Thymus (tissue), 11 donors: ENCODE results near the gene PSMA2. TPM values are rescaled to one million over a fixed set of nuclear protein-coding genes. Genes with fewer than 3 reads are reported as not detected.
"Not testable (repeated sequence)": the region's sequence is repeated elsewhere in the genome, so short reads cannot be mapped to it uniquely, and the experiment has no call there.

Source experiments
- DNase-seq, 9 donors: peaks; one replicate each; pipeline ENCODE4 v3.0.0-alpha.2; 2013; ENCODE audit warnings: low spot score in 9 of 9, low read depth in 6 of 9, missing footprints in 1 of 9
- H3K27ac ChIP-seq, 2 donors: one replicate each; pipeline ENCODE4 v1.5.1; 2013; ENCODE audit warnings: control low read depth in 1 of 2, low read depth in 1 of 2, low read length in 1 of 2, mild to moderate bottlenecking in 1 of 2, moderate library complexity in 1 of 2
- H3K27me3 ChIP-seq, 2 donors: one replicate each; pipeline ENCODE4 v1.5.1; 2013; ENCODE audit warnings: low read length in 1 of 2; ENCODE audit not compliant: control insufficient read depth in 2 of 2, insufficient read depth in 1 of 2
- H3K36me3 ChIP-seq, 2 donors: one replicate each; pipeline ENCODE4 v1.5.1; 2013; ENCODE audit warnings: low read length in 1 of 2, mild to moderate bottlenecking in 1 of 2, moderate library complexity in 1 of 2; ENCODE audit not compliant: control insufficient read depth in 2 of 2, insufficient read depth in 2 of 2
- H3K4me1 ChIP-seq, 2 donors: one replicate each; pipeline ENCODE4 v1.5.1; 2013; ENCODE audit warnings: low read length in 2 of 2; ENCODE audit not compliant: control insufficient read depth in 2 of 2, insufficient read depth in 2 of 2
- H3K4me3 ChIP-seq, 2 donors: one replicate each; pipeline ENCODE4 v1.5.1; 2013; ENCODE audit warnings: low read length in 2 of 2, control low read depth in 1 of 2, mild to moderate bottlenecking in 1 of 2
- H3K9me3 ChIP-seq, 2 donors: one replicate each; pipeline ENCODE4 v1.5.1; 2013; ENCODE audit warnings: low read length in 1 of 2, mild to moderate bottlenecking in 1 of 2; ENCODE audit not compliant: control insufficient read depth in 2 of 2, insufficient read depth in 1 of 2
- WGBS: extraction: QIAGEN DNeasy Blood & Tissue Kit; methylation state at CpG from one replicate; pipeline ENCODE4 v1.1.7; 2013; 5-methylcytosine and 5-hydroxymethylcytosine counted together
- polyA plus RNA-seq: library from polyadenylated mRNA; stranded (reverse); fragments of 200-250 nt; gene quantifications from one replicate; pipeline ENCODE4 v1.2.3, GENCODE V29; 2013
- total RNA-seq: library from RNA; stranded (reverse); fragments of 120-200 nt; gene quantifications from one replicate; pipeline ENCODE4 v1.2.4, GENCODE V29; 2013
- donor health status: healthy.

The PSMA2 gene
- total and polyA plus RNA-seq, 2 donors = 208 to 226 TPM

DNA sequence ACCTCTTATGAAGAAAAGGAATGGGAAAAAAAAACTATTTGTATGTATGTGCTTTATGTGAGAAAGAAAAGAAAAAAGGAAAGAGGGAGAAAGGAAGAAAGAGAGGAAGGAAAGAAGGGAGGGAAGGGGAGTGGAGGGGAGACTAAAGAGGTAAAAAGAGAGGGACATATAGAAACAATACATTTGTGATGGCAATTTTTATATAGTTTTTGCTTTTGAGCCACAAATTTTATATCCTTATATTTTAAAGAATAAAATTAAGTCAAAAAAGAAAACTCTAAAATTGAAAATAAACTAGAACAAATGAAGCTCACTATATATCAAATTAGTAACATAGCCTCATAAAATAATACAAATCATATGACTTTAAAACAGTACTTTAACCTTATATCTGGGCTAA lies 31.1 kb downstream of the PSMA2 start:
- no peak for DNase-seq
- Histone ChIP-seq H3K4me1 (no peaks in the 10 kb centered on the region), H3K4me3 (no peak overlapping the region), H3K27ac (no peak overlapping the region), H3K9me3 (no peaks in the 10 kb centered on the region), H3K36me3 (no peaks in the 10 kb centered on the region), H3K27me3 (no peaks in the 10 kb centered on the region)

DNA sequence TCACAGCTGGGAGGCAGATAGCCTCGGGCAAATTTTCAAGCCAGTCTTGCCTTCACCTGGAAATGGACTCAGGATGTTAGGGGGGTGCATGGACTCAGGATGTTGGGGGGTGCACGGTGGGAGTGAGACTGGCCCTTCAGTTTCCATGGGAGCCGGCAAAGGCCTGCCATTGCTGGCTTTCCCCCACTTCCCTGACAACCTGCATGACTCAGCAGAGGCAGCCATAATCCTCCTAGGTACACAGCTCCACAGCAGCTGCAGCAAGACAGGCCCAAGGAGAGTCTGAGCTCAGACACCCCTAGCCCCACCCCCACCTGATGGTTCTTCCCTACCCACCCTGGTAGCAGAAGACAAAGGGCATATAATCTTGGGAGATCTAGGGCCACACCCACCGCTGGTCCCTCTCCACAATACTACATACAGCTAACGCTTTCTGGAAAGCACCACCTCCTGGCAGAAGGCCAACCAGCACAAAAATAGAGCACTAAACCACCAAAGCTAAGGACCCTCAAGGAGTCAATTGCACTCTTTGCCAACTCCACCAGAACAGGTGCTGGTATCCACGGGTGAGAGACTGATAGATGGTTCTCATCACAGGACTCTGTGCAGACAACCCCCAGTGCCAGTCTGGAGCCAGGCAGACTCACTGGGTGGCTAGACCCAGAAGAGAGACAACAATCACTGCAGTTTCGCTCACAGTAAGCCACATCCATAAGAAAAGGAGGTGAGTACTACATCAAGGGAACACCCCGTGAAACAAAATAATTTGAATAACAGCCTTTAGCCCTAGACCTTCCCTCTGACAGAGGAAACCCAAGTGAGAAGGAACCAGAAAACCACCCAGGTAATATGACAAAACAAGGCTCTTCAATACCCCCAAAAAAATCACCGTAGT lies 38.4 kb downstream of the PSMA2 start:
- H3K4me3 ChIP-seq = no peak overlapping the region
- peaks cover 0 to 11% of the 10 kb centered on the region in 2 donors for H3K27me3 ChIP-seq
- DNase-seq = no peak
- H3K36me3 ChIP-seq = no peaks in the 10 kb centered on the region
- no peak overlapping the region for H3K27ac ChIP-seq
- peaks cover 0 to 5% of the 10 kb centered on the region in 2 donors for H3K4me1 ChIP-seq
- 79% methylated on average over 9 of the region's 9 CpGs for WGBS
- H3K9me3 ChIP-seq = no peaks in the 10 kb centered on the region

DNA sequence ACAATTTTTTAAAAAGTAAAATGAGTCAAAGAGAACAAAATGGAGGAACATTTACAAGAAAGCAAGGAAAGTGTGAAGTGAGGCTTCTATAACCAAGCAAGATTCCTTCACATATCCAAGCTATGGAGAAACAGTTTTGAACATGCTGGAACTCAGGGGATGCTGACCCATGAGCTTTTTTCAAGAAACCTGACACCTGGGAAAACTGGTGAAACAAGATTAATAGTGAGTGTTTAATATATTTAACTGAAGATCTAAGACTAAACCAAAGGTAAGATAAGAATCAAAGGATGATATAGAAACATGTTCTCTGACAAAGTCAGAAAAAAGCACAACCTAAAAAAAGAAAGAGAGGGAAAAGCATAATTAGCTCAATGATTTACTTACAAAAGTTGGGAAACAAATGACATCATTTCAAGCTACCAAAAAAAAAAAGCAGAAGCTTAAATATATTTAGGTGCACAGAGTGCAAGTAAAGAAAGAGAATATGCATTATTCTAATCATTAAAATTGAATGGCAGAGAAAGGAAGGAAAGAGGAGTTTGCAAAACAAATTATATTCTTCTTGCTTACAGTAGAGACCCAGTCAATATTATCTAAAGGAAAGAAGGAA lies 45.0 kb downstream of the PSMA2 start:
- Histone ChIP-seq H3K4me1 (peaks cover 0 to 9% of the 10 kb centered on the region in 2 donors), H3K9me3 (no peaks in the 10 kb centered on the region), H3K27me3 (peaks cover 0 to 34% of the 10 kb centered on the region in 2 donors), H3K4me3 (no peak overlapping the region), H3K27ac (no peak overlapping the region), H3K36me3 (no peaks in the 10 kb centered on the region)
- DNase-seq = no peak

DNA sequence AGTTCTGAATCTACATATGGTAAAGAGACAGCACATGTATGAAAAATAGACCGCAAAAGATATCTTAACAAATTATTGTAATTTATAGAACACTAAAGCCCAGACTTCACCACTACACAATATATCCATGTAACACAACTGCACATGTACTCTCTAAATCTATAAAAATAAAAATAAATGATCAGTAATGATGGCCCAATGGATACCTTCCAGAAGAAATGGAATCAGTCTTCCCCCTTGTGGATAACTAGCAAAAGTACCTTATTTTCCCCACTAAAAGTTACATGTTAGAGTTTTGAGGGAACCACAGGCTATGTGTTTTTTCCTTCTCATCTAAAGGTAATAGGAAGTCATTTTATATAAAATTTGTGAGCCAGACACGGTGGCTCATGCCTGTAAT lies 45.8 kb downstream of the PSMA2 start:
- H3K27ac ChIP-seq = no peak overlapping the region
- no peaks in the 10 kb centered on the region for H3K9me3 ChIP-seq
- peaks cover 0 to 34% of the 10 kb centered on the region in 2 donors for H3K27me3 ChIP-seq
- H3K36me3 ChIP-seq = no peaks in the 10 kb centered on the region
- DNase-seq = no peak
- H3K4me3 ChIP-seq = no peak overlapping the region
- H3K4me1 ChIP-seq = peaks cover 0 to 9% of the 10 kb centered on the region in 2 donors
- 56% methylated on average over 2 of the region's 2 CpGs for WGBS

DNA sequence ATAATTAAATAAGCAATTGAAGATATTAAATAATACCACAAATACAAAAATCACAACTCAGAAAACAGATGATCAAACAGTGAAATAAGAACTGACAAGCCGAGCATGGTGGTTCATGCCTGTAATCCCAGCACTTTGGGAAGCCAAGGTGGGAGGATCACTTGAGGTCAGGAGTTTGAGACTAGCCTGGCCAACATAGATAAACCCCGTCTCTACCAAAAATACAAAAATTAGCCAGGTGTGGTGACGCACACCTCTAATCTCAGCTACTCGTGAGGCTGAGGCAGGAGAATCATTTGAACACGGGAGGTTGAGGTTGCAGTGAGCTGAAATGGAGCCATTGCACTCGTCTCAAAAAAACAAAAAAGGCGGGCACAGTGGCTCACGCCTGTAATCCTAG lies 46.8 kb downstream of the PSMA2 start:
- H3K4me3 ChIP-seq, H3K36me3 ChIP-seq, H3K9me3 ChIP-seq: not testable (repeated sequence)

DNA sequence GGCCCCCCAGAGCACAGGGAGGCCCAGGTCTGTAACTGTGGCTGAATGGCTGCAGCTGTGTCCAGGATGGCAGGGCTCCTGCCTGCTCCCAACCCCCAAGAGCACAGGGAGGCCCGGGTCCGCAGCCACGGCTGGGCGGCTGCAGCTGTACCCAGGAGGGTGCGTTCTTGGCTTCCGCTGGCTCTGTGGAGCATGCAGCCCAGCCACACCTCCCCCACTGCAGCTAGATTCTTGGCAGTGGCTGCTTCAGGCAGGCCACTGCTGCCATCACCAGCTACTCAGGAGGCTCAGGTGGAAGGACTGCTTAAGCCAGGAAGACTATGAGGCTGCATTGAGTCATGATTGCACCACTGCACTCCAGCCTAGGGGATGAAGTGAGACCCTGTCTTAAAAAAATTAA lies 48.0 kb downstream of the PSMA2 start:
- Histone ChIP-seq H3K4me3 (no peak overlapping the region), H3K36me3 (no peaks in the 10 kb centered on the region), H3K9me3 (no peaks in the 10 kb centered on the region), H3K4me1 (peaks cover 0 to 7% of the 10 kb centered on the region in 2 donors), H3K27me3 (peaks cover 0 to 26% of the 10 kb centered on the region in 2 donors), H3K27ac (no peak overlapping the region)
- DNase-seq = no peak
- WGBS = 98% methylated on average over 6 of the region's 6 CpGs

More for the DNA sequence above, 46.8 kb downstream of the PSMA2 start:
- not testable (repeated sequence) for H3K4me1 ChIP-seq, H3K27ac ChIP-seq, DNase-seq
- peaks cover 0 to 30% of the 10 kb centered on the region in 2 donors for H3K27me3 ChIP-seq
- 97% methylated on average over 8 of the region's 8 CpGs for WGBS

DNA sequence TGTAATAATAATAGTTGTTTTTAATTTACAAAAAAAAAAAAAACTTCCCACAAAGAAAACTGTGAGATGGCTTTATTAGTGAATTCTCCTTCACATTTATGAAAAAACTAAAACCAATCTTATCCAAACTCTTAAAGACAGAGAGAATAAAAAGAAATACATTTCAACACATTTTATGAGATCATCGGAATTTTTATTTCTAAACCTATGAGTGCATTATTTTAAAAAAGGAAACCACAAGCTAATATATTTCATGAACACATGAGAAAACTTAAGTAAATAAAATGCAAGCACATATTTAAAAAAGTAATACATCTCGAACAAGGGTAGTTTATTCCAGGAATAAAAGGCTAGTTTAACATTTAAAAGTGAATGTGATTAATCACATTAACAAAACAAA lies 51.6 kb downstream of the PSMA2 start:
- Histone ChIP-seq H3K4me3 (no peak overlapping the region), H3K27me3 (peaks cover 0 to 2% of the 10 kb centered on the region in 2 donors)
- 95% methylated on average over 2 of the region's 2 CpGs for WGBS

DNA sequence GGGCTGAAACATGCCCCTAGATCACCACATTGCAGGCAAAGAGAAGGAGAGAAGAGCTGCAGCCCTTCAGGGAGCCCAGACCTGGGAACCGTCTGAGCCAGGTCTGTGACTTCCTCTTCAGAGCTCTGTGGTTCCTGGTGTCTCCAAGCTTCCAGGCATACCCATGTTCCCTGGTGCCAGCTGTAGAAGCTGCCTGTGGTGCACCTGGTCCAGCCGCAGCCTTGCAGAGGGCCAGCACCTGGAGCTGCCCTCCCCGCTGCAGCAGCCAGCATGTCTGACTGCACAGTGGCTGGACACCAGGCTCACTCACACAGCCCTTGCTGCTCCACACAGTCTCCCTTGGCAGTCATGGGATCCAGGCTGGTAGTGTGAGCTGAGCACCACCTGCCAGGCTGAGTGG lies 53.7 kb downstream of the PSMA2 start:
- Histone ChIP-seq H3K27ac (no peak overlapping the region), H3K36me3 (no peaks in the 10 kb centered on the region), H3K4me3 (no peak overlapping the region), H3K9me3 (no peaks in the 10 kb centered on the region), H3K4me1 (no peaks in the 10 kb centered on the region), H3K27me3 (no peaks in the 10 kb centered on the region)
- 58% methylated on average over 3 of the region's 3 CpGs for WGBS
- no peak for DNase-seq

More for the DNA sequence above, 51.6 kb downstream of the PSMA2 start:
- DNase-seq = no peak
- Histone ChIP-seq H3K4me1 (no peaks in the 10 kb centered on the region), H3K9me3 (no peaks in the 10 kb centered on the region), H3K27ac (no peak overlapping the region), H3K36me3 (no peaks in the 10 kb centered on the region)

DNA sequence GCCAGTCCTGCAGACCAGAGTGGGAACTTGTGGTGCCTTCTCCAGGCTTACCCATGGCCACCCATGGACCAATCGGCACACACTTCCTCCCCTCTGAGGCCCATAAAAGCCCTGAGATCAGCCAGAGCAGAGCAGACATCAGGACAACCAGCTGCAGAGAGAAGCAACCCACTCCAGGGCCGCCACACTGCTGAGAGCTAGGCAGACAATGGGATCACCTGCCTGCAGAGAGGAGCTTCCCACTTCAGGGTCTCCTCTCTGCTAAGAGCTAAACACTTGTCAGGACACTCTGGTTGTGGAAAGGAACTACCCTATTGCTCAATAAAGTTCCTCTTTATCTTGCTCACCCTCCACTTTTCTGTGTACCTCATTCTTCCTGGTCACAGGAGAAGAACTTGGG lies 54.1 kb downstream of the PSMA2 start:
- Histone ChIP-seq H3K27ac (no peak overlapping the region), H3K9me3 (no peaks in the 10 kb centered on the region), H3K4me1 (no peaks in the 10 kb centered on the region), H3K4me3 (no peak overlapping the region), H3K27me3 (no peaks in the 10 kb centered on the region), H3K36me3 (no peaks in the 10 kb centered on the region)
- DNase-seq = no peak
- 83% methylated on average over 2 of the region's 2 CpGs for WGBS
